HCT116 (cell line): Measurements from ENCODE around the gene PRM1.

Experiments
- CEBPB ChIP-seq: IDR thresholded peaks from 2 replicates; pipeline ENCODE4 v1.6.1; 2012; ENCODE audit warnings: low read depth
- ELF1 ChIP-seq: IDR thresholded peaks from 2 replicates; pipeline ENCODE4 v1.6.1; 2012; ENCODE audit warnings: low read depth, borderline replicate concordance
- EZH2 ChIP-seq: fragments of 200-600 bp; sonication (generic); IDR thresholded peaks from 2 replicates; pipeline ENCODE4 v1.6.1; 2017; ENCODE audit warnings: antibody characterized with exemption, mixed run types
- EZH2phosphoT487 ChIP-seq: fragments of 200-600 bp; IDR thresholded peaks from 2 replicates; pipeline ENCODE4 v1.6.1; 2018; ENCODE audit warnings: antibody characterized with exemption, borderline replicate concordance
- MAX ChIP-seq: IDR thresholded peaks from 2 replicates; pipeline ENCODE4 v1.6.1; 2012
- POLR2A ChIP-seq: IDR thresholded peaks from 2 replicates; pipeline ENCODE4 v1.7.0; 2011; ENCODE audit warnings: borderline replicate concordance; ENCODE audit not compliant: insufficient read depth, insufficient read length; ENCODE audit errors: extremely low read depth
- POLR2AphosphoS5 ChIP-seq: IDR thresholded peaks from 2 replicates; pipeline ENCODE4 v1.6.1; 2011; ENCODE audit warnings: mild to moderate bottlenecking, low read depth, low read length, moderate library complexity
- RAD21 ChIP-seq: IDR thresholded peaks from 2 replicates; pipeline ENCODE4 v1.6.1; 2012; ENCODE audit warnings: low read depth, mild to moderate bottlenecking
- TCF7L2 ChIP-seq: IDR thresholded peaks from 2 replicates; pipeline ENCODE4 v1.7.0; 2011; ENCODE audit warnings: borderline replicate concordance, inconsistent platforms; ENCODE audit not compliant: insufficient read depth, insufficient read length; ENCODE audit errors: extremely low read depth
- YY1 ChIP-seq: IDR thresholded peaks from 2 replicates; pipeline ENCODE4 v1.6.1; 2011; ENCODE audit warnings: low read length, low read depth, moderate library complexity, mild to moderate bottlenecking; ENCODE audit not compliant: insufficient replicate concordance; ENCODE audit errors: extremely low read depth
- TF ChIP-seq, protein P1 (sequence below), 3 experiments: fragments of 200-600 bp in 1 of 3; sonication (generic) in 1 of 3; IDR thresholded peaks in 2 of 3; conservative IDR thresholded peaks in 1 of 3; 2 replicates each; pipeline ENCODE4 v1.5.1; 2012 to 2017; ENCODE audit warnings: low read depth in 2 of 3, low read length in 2 of 3, antibody characterized with exemption in 1 of 3, borderline replicate concordance in 1 of 3, control low read depth in 1 of 3, mild to moderate bottlenecking in 1 of 3, mixed read lengths in 1 of 3, mixed run types in 1 of 3, moderate library complexity in 1 of 3; ENCODE audit not compliant: insufficient read depth in 1 of 3

DNA sequence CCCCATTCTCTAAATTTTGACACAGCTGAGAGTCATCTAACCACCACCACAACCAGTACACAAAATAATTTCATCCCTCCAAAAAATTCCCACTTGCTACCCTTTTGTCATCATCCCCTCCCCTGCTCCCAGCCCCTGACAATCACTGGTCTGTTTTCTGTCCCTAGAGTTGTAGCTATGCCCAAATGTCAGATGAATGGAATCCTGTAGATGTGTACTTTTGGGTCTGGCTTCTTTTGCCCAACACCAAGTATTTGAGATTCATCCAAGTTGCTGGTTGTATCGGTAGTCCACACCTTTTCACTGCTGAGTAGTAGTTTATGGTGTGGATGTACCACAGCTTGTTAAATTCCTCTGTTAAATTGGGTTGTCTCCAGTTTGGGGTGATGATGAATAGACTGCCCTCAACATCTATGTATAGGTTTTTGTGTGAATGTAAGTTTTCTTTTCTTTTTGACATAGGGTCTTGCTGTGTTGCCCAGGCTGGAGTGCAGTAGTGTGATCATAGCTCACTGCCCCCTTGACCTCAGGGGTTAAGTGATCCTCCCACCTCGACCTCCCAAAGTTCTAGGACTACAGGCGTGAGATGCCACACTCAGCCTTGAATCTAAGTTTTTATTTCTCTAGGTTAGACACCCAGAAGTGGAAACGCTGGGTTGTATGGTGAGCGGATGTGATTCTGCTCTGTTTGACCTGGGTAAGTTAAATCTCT, 49.6 kb upstream of the PRM1 start:
- TF ChIP-seq EZH2: no peak
- TF ChIP-seq POLR2A: no peak
- TF ChIP-seq, protein P1, sequence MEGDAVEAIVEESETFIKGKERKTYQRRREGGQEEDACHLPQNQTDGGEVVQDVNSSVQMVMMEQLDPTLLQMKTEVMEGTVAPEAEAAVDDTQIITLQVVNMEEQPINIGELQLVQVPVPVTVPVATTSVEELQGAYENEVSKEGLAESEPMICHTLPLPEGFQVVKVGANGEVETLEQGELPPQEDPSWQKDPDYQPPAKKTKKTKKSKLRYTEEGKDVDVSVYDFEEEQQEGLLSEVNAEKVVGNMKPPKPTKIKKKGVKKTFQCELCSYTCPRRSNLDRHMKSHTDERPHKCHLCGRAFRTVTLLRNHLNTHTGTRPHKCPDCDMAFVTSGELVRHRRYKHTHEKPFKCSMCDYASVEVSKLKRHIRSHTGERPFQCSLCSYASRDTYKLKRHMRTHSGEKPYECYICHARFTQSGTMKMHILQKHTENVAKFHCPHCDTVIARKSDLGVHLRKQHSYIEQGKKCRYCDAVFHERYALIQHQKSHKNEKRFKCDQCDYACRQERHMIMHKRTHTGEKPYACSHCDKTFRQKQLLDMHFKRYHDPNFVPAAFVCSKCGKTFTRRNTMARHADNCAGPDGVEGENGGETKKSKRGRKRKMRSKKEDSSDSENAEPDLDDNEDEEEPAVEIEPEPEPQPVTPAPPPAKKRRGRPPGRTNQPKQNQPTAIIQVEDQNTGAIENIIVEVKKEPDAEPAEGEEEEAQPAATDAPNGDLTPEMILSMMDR (IDR thresholded peaks at IDR 0.05 in 2 of 3, conservative IDR thresholded peaks at IDR 0.05 in 1 of 3; ENCODE audit: borderline replicate concordance in 1 of 3, insufficient read depth in 1 of 3, low read depth in 2 of 3, low read length in 2 of 3): no peak
- TF ChIP-seq POLR2AphosphoS5: no peak
- no peak for TF ChIP-seq ELF1
- no peak for TF ChIP-seq RAD21
- no peak for TF ChIP-seq EZH2phosphoT487
- no peak for TF ChIP-seq YY1
- TF ChIP-seq CEBPB: no peak
- no peak for TF ChIP-seq TCF7L2
- TF ChIP-seq MAX: no peak
